GM12878 (cell line): ENCODE data around the gene CCDC144A. TPM values are rescaled to one million over a fixed set of nuclear protein-coding genes. Genes with fewer than 3 reads are reported as not detected.

ENCODE experiments used
- ATAC-seq: fragments of 200-7000 bp; cut with Tn5 transposase; 3 replicates; pipeline ENCODE4 v1.9.1; 2020; ENCODE audit warnings: mild to moderate bottlenecking, moderate library complexity
- BruUV-seq: library from RNA; stranded (reverse); fragments of 400-500 nt; replicated peaks from 2 replicates; lab custom pipeline; 2021; lab: Mats Ljungman, UMichigan
- CTCF ChIA-PET: fragments of 300-600 bp; sonication (Branson Sonifier 250); formaldehyde crosslinking; extraction: SDS; loops from one replicate; lab custom pipeline; 2021; ENCODE audit warnings: inconsistent platforms; lab: Yijun Ruan, JAX
- POLR2A ChIA-PET: fragments of 350-600 bp; formaldehyde crosslinking; extraction: SDS; loops from one replicate; lab custom pipeline; 2021; ENCODE audit warnings: inconsistent platforms; lab: Charles Lee
- RAD21 ChIA-PET: fragments of 300-600 bp; sonication (Branson Sonifier 250); formaldehyde crosslinking; loops from one replicate; lab custom pipeline; 2023; ENCODE audit warnings: antibody characterized with exemption; ENCODE audit not compliant: unreplicated experiment; lab: Charles Lee
- SMC1A ChIA-PET: fragments of 300-600 bp; sonication (Branson Sonifier 250); formaldehyde crosslinking; loops from one replicate; lab custom pipeline; 2023; ENCODE audit not compliant: unreplicated experiment, uncharacterized antibody; lab: Charles Lee
- DNase-seq: peaks from one replicate; pipeline ENCODE4 v3.0.0-alpha.2; 2011; ENCODE audit warnings: low read depth, low spot score
- FAIRE-seq: peaks from 3 replicates; lab custom pipeline; 2011; peaks lifted over from hg19 to GRCh38; lab: Jason Lieb, UNC
- H2AFZ ChIP-seq: 2 replicates; pipeline ENCODE4 v1.6.0; 2011; ENCODE audit warnings: low read depth, low read length, control low read depth; ENCODE audit not compliant: control insufficient read depth
- H3K27ac ChIP-seq: 2 replicates; pipeline ENCODE4 v1.5.1; 2011; ENCODE audit warnings: control low read depth; ENCODE audit not compliant: control insufficient read depth, insufficient read depth
- H3K27me3 ChIP-seq, 2 experiments: replicated peaks in 1 of 2; 2 replicates each; pipeline versions ENCODE4 v1.6.0 to v1.6.1; 2011; ENCODE audit warnings: low read length in 1 of 2; ENCODE audit not compliant: control insufficient read depth in 2 of 2, insufficient read depth in 2 of 2
- H3K36me3 ChIP-seq, 2 experiments: 2 replicates each; pipeline ENCODE4 v1.5.1; 2011; ENCODE audit warnings: low read length in 1 of 2; ENCODE audit not compliant: control insufficient read depth in 2 of 2, insufficient read depth in 2 of 2
- H3K4me1 ChIP-seq: 2 replicates; pipeline ENCODE4 v1.6.1; 2011; ENCODE audit warnings: mild to moderate bottlenecking, low read length, moderate library complexity, mixed read lengths; ENCODE audit not compliant: control insufficient read depth, insufficient read depth
- H3K4me2 ChIP-seq: 2 replicates; pipeline ENCODE4 v1.6.0; 2011; ENCODE audit warnings: control low read depth; ENCODE audit not compliant: control insufficient read depth, insufficient read depth
- H3K4me3 ChIP-seq: fragments of 200-600 bp; sonication (generic); 2 replicates; pipeline ENCODE4 v1.5.1; 2016
- H3K79me2 ChIP-seq: 2 replicates; pipeline ENCODE4 v1.6.0; 2011; ENCODE audit warnings: low read length; ENCODE audit not compliant: control insufficient read depth, insufficient read depth
- H3K9ac ChIP-seq: 2 replicates; pipeline ENCODE4 v1.8.0; 2011; ENCODE audit warnings: low read length, control low read depth, mixed read lengths; ENCODE audit not compliant: control insufficient read depth, insufficient read depth
- H3K9me3 ChIP-seq: replicated peaks from 3 replicates; pipeline ENCODE4 v1.5.1; 2011; ENCODE audit warnings: mild to moderate bottlenecking, low read length; ENCODE audit not compliant: control insufficient read depth, insufficient read depth
- H4K20me1 ChIP-seq: 2 replicates; pipeline ENCODE4 v1.6.0; 2011; ENCODE audit not compliant: control insufficient read depth, insufficient read depth
- ATF2 ChIP-seq: IDR thresholded peaks from 2 replicates; pipeline ENCODE4 v1.6.1; 2012; ENCODE audit warnings: low read length, inconsistent platforms
- E4F1 ChIP-seq: fragments of 450-650 bp; IDR thresholded peaks from 2 replicates; pipeline ENCODE4 v1.6.1; 2018; ENCODE audit warnings: borderline replicate concordance, mild to moderate bottlenecking; ENCODE audit not compliant: partially characterized antibody
- JUND ChIP-seq: IDR thresholded peaks from 2 replicates; pipeline ENCODE4 v1.6.1; 2012; ENCODE audit warnings: low read depth, mild to moderate bottlenecking, low read length, improper control_type of control experiment, moderate library complexity
- MLLT1 ChIP-seq: fragments of 450-650 bp; IDR thresholded peaks from 2 replicates; pipeline ENCODE4 v1.6.1; 2016; ENCODE audit warnings: mild to moderate bottlenecking
- MYB ChIP-seq: fragments of 150-350 bp; IDR thresholded peaks from 2 replicates; pipeline ENCODE4 v1.6.1; 2014; ENCODE audit warnings: mild to moderate bottlenecking, low read depth, low read length, borderline replicate concordance
- SREBF2 ChIP-seq: IDR thresholded peaks from 2 replicates; pipeline ENCODE4 v1.6.1; 2012; ENCODE audit warnings: mild to moderate bottlenecking, low read length
- TBL1XR1 ChIP-seq: IDR thresholded peaks from 2 replicates; pipeline ENCODE4 v1.6.1; 2012; ENCODE audit warnings: low read depth, low read length, improper control_type of control experiment
- YY1 ChIP-seq: IDR thresholded peaks from 2 replicates; pipeline ENCODE4 v1.6.1; 2011; ENCODE audit warnings: low read depth, mild to moderate bottlenecking, low read length
- ZBTB11 ChIP-seq: fragments of 450-650 bp; formaldehyde crosslinking; IDR thresholded peaks from 2 replicates; pipeline ENCODE4 v1.5.0; 2022; ENCODE audit warnings: mild to moderate bottlenecking, missing genetic modification characterization
- ZZZ3 ChIP-seq: IDR thresholded peaks from 2 replicates; pipeline ENCODE4 v1.6.1; 2011; ENCODE audit warnings: low read depth; ENCODE audit not compliant: control insufficient read depth, insufficient read length
- WGBS: methylation state at CpG from one replicate; pipeline ENCODE4 v1.1.6; 2016; ENCODE audit warnings: low lambda C conversion rate; ENCODE audit not compliant: insufficient replicate concordance, insufficient coverage; ENCODE audit errors: missing lambda C conversion rate; 5-methylcytosine and 5-hydroxymethylcytosine counted together
- in situ Hi-C: fragments of 300-500 bp; cut with MboI; formaldehyde crosslinking; loops from 9 replicates; pipeline ENCODE4 v1.14.3; 2018; ENCODE audit warnings: mixed read lengths
- intact Hi-C: fragments of 100-400 bp; cut with micrococcal nuclease; formaldehyde crosslinking; loops from one replicate; pipeline ENCODE4 v1.14.2; 2022; ENCODE audit not compliant: unreplicated experiment
- polyA plus RNA-seq, 11 experiments: library from polyadenylated mRNA; depleted of rRNA in 4 of 11; unstranded in 6 of 11; stranded (reverse) in 5 of 11; fragments of >200 nt; fragmentation: Nextera tagmentation in 4 of 11; fragmentation: Illumina TruSeq in 1 of 11; extraction: Ambion mirVana in 4 of 11; extraction: Trizol in 1 of 11; gene quantifications; 1 replicate in 1 of 11; 2 replicates in 10 of 11; pipeline versions ENCODE4 v1.2.1 to v1.2.3, GENCODE V29; 2011 to 2016; ENCODE audit warnings: inconsistent platforms in 2 of 11, missing spikeins in 2 of 11, low read depth in 1 of 11
- total RNA-seq, 4 experiments: library from RNA; depleted of rRNA in 3 of 4; stranded (reverse); fragments of >200 nt in 3 of 4; fragmentation: Illumina TruSeq in 1 of 4; extraction: Trizol in 1 of 4; gene quantifications; 2 replicates each; pipeline versions ENCODE4 v1.2.1 to v1.2.3, GENCODE V29; 2013 to 2021

Gene CCDC144A
- total and polyA plus RNA-seq, 10 of the 15 experiments (the other 5 are each of a cell fraction or from before 2014, with no cell fraction given): 0.05 to 1.7 (median 0.79) TPM

- Histone ChIP-seq H2AFZ (no peak overlapping the region), H3K79me2 (peaks cover 4% of the 10 kb centered on the region; the same call in 1 of the 2 replicates), H3K9ac (no peak overlapping the region), H4K20me1 (no peaks in the 10 kb centered on the region), H3K4me3 (no peak overlapping the region), H3K9me3 (no peaks in the 10 kb centered on the region; the same call in 1 of the 3 replicates), H3K36me3 (no peaks in the 10 kb centered on the region), H3K4me2 (no peak overlapping the region), H3K27me3 (no peaks in the 10 kb centered on the region), H3K4me1 (peaks cover 3% of the 10 kb centered on the region; the same call in 1 of the 2 replicates), H3K27ac (no peak overlapping the region)
- intact Hi-C loops (no loop called here), in situ Hi-C loops (no loop called here)
- FAIRE-seq (no peak), ATAC-seq (no peak), DNase-seq (no peak)
- TF ChIP-seq ZZZ3: no peak
- TF ChIP-seq E4F1: no peak
- TF ChIP-seq ZBTB11 (CRISPR knock-in tag): no peak
- no peak for TF ChIP-seq MYB
- no peak for TF ChIP-seq YY1
- no peak for TF ChIP-seq JUND
- TF ChIP-seq MLLT1: no peak
- TF ChIP-seq ATF2: no peak
- no peak for TF ChIP-seq SREBF2
- no peak for TF ChIP-seq TBL1XR1
- RAD21 ChIA-PET: no interaction called here
- SMC1A ChIA-PET: no interaction called here
- POLR2A ChIA-PET: no interaction called here
- WGBS: 88% methylated on average over 3 of the region's 3 CpGs
- BruUV-seq: no TSS peak
- CTCF ChIA-PET: interaction anchor here (0.5 kb wide), 1 partner anchor 1296 kb away, joined by 3 read pairs; no protein-coding TSS in a partner anchor
Observed at GRCh38 chr17:16649585-16649984, 40.5 kb upstream of the CCDC144A start.
